Uterus (tissue), 2 donors: ENCODE measurements around the gene TTC7B.

Experiments
- CTCF ChIP-seq, 4 experiments: fragments of 200-600 bp in 2 of 4; fragments of 450-650 bp in 2 of 4; sonication (generic) in 2 of 4; IDR thresholded peaks; one replicate each; pipeline ENCODE4 v1.5.1; 2016 to 2019; ENCODE audit warnings: antibody characterized with exemption in 4 of 4, mild to moderate bottlenecking in 2 of 4, moderate library complexity in 1 of 4
- POLR2A ChIP-seq, 2 donors: fragments of 450-650 bp; IDR thresholded peaks; one replicate each; pipeline ENCODE4 v1.6.1; 2016; ENCODE audit warnings: antibody characterized with exemption in 2 of 2, mild to moderate bottlenecking in 1 of 2, moderate library complexity in 1 of 2

DNA sequence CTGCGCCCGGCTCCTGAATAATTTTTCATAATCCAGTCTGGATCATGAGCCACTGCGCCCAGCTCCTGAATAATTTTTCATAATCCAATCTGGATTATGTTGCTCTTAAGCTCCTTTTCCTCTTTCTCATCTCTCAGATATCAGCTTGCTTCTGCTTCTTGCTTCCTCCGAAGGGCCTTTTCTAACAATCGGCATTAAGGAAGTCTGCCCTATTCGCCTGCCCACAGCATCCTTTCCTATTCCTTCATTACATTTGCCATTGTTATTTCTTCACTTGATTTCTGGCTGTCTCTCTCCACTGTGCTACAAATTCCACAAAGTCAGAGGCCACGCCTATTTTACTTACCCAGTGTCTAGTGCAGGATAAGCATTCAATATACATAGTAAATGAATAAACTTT lies 83.5 kb downstream of the TTC7B start:
- no peak for TF ChIP-seq POLR2A (IDR thresholded peaks at IDR 0.05)
- TF ChIP-seq CTCF (IDR thresholded peaks at IDR 0.05), result no peak
